ENCODE results near the gene C1QL4.
"Not testable (repeated sequence)": the region's sequence is repeated elsewhere in the genome, so short reads cannot be mapped to it uniquely, and the experiment has no call there.

GRCh38 chr12:49310451-49311000 lies 26.5 kb downstream of the C1QL4 start:
- TF ChIP-seq CTCF (IDR thresholded peaks at IDR 0.05; ENCODE audit: low read depth, low read length, poor library complexity, severe bottlenecking); EZH2phosphoT487 (IDR thresholded peaks at IDR 0.05; ENCODE audit: borderline replicate concordance, low read length): not testable (repeated sequence)
